Suprapubic skin (tissue), 4 donors: ENCODE measurements around the gene IL3RA. TPM values are rescaled to one million over a fixed set of nuclear protein-coding genes. Genes with fewer than 3 reads are reported as not detected.
"Not testable (repeated sequence)": the region's sequence is repeated elsewhere in the genome, so short reads cannot be mapped to it uniquely, and the experiment has no call there.

Experiments used
- DNase-seq, 2 donors: peaks; one replicate each; pipeline ENCODE4 v3.0.0-alpha.2; 2019; ENCODE audit warnings: low spot score in 2 of 2
- H3K27ac ChIP-seq: fragments of 200-600 bp; sonication (generic); one replicate; pipeline ENCODE4 v1.5.1; 2019
- H3K27me3 ChIP-seq: fragments of 200-600 bp; sonication (generic); one replicate; pipeline ENCODE4 v1.5.1; 2019
- H3K36me3 ChIP-seq: fragments of 200-600 bp; sonication (generic); one replicate; pipeline ENCODE4 v1.5.1; 2019
- H3K4me1 ChIP-seq: fragments of 200-600 bp; sonication (generic); one replicate; pipeline ENCODE4 v1.5.1; 2019
- H3K4me3 ChIP-seq: fragments of 200-600 bp; sonication (generic); one replicate; pipeline ENCODE4 v1.5.1; 2019; ENCODE audit warnings: mild to moderate bottlenecking
- H3K9me3 ChIP-seq: fragments of 200-600 bp; sonication (generic); one replicate; pipeline ENCODE4 v1.5.1; 2019
- CTCF ChIP-seq, 2 donors: fragments of 200-600 bp in 1 of 2; fragments of 450-650 bp in 1 of 2; sonication (generic) in 1 of 2; IDR thresholded peaks; one replicate each; pipeline ENCODE4 v1.5.1; 2016 to 2019; ENCODE audit warnings: antibody characterized with exemption in 2 of 2, mild to moderate bottlenecking in 1 of 2, moderate library complexity in 1 of 2
- EP300 ChIP-seq: sonication (generic); formaldehyde crosslinking; IDR thresholded peaks from one replicate; pipeline ENCODE4 v1.6.1; 2017; ENCODE audit warnings: antibody characterized with exemption
- POLR2A ChIP-seq, 2 donors: fragments of 450-650 bp; IDR thresholded peaks; one replicate each; pipeline ENCODE4 v1.6.1; 2017; ENCODE audit warnings: antibody characterized with exemption in 2 of 2, mild to moderate bottlenecking in 2 of 2, moderate library complexity in 2 of 2
- POLR2AphosphoS5 ChIP-seq, 3 donors: sonication (generic); formaldehyde crosslinking; IDR thresholded peaks; one replicate each; pipeline ENCODE4 v1.6.1; 2017; ENCODE audit warnings: antibody characterized with exemption in 3 of 3
- WGBS: methylation state at CpG from one replicate; pipeline ENCODE4 v1.1.5; 2018; 5-methylcytosine and 5-hydroxymethylcytosine counted together
- total RNA-seq, 4 donors: library from RNA; depleted of rRNA; stranded (reverse); fragments of >200 nt; gene quantifications; one replicate each; pipeline ENCODE4 v1.1.0, GENCODE V29; 2016

Gene IL3RA
- total RNA-seq, 4 donors from 2014 or later = 2.2 to 9.0 (median 3.4) TPM

GRCh38 chrX:1322393-1322792 is 14.2 kb upstream of the IL3RA start:
- 86% methylated on average over 9 of the region's 9 CpGs for WGBS

GRCh38 chrX:1323315-1323714 is 13.3 kb upstream of the IL3RA start:
- WGBS = 10% methylated on average over 9 of the region's 10 CpGs
- Histone ChIP-seq H3K36me3 (no peaks in the 10 kb centered on the region), H3K4me1 (no peaks in the 10 kb centered on the region), H3K27ac (no peak overlapping the region), H3K4me3 (no peak overlapping the region), H3K27me3 (peaks cover 3% of the 10 kb centered on the region), H3K9me3 (no peaks in the 10 kb centered on the region)
- TF ChIP-seq EP300 = no peak
- TF ChIP-seq CTCF (IDR thresholded peaks at IDR 0.05) = peak in 1 of 2 donors; percentile 18
- TF ChIP-seq POLR2A (IDR thresholded peaks at IDR 0.05) = no peak
- DNase-seq = no peak

More at GRCh38 chrX:1322393-1322792, 14.2 kb upstream of the IL3RA start:
- no peaks in the 10 kb centered on the region for H3K9me3 ChIP-seq
- H3K27me3 ChIP-seq = no peaks in the 10 kb centered on the region
- no peaks in the 10 kb centered on the region for H3K4me1 ChIP-seq
- DNase-seq = no peak
- no peak overlapping the region for H3K27ac ChIP-seq
- TF ChIP-seq CTCF (IDR thresholded peaks at IDR 0.05) = no peak
- no peak for TF ChIP-seq POLR2A (IDR thresholded peaks at IDR 0.05)
- no peak for TF ChIP-seq EP300
- no peak for TF ChIP-seq POLR2AphosphoS5 (IDR thresholded peaks at IDR 0.05)
- no peaks in the 10 kb centered on the region for H3K36me3 ChIP-seq
- H3K4me3 ChIP-seq = no peak overlapping the region

GRCh38 chrX:1325515-1326116 is 11.0 kb upstream of the IL3RA start:
- no peak overlapping the region for H3K4me3 ChIP-seq
- H3K9me3 ChIP-seq = no peaks in the 10 kb centered on the region
- TF ChIP-seq CTCF (IDR thresholded peaks at IDR 0.05) (no peak), EP300 (no peak), POLR2AphosphoS5 (IDR thresholded peaks at IDR 0.05) (no peak), POLR2A (IDR thresholded peaks at IDR 0.05) (no peak)
- peaks cover 3% of the 10 kb centered on the region for H3K27me3 ChIP-seq
- 68% methylated on average over 17 of the region's 20 CpGs for WGBS
- no peak for DNase-seq
- no peak overlapping the region for H3K27ac ChIP-seq
- no peaks in the 10 kb centered on the region for H3K36me3 ChIP-seq
- H3K4me1 ChIP-seq = no peaks in the 10 kb centered on the region

- H3K27me3 ChIP-seq = peaks cover 3% of the 10 kb centered on the region
- H3K9me3 ChIP-seq = no peaks in the 10 kb centered on the region
- TF ChIP-seq CTCF (IDR thresholded peaks at IDR 0.05) = no peak
- no peak for TF ChIP-seq EP300
- no peak for TF ChIP-seq POLR2A (IDR thresholded peaks at IDR 0.05)
- no peak for TF ChIP-seq POLR2AphosphoS5 (IDR thresholded peaks at IDR 0.05)
- no peak overlapping the region for H3K4me3 ChIP-seq
- H3K4me1 ChIP-seq = no peaks in the 10 kb centered on the region
- H3K36me3 ChIP-seq = no peaks in the 10 kb centered on the region
- WGBS = 45% methylated on average over 12 of the region's 18 CpGs
- no peak overlapping the region for H3K27ac ChIP-seq
- DNase-seq = no peak
These were observed 8.8 kb upstream of the IL3RA start for GRCh38 chrX:1327651-1328304.

- no peak overlapping the region for H3K4me3 ChIP-seq
- H3K36me3 ChIP-seq = no peaks in the 10 kb centered on the region
- no peak overlapping the region for H3K27ac ChIP-seq
- TF ChIP-seq EP300 (no peak), POLR2A (IDR thresholded peaks at IDR 0.05) (no peak), CTCF (IDR thresholded peaks at IDR 0.05) (no peak), POLR2AphosphoS5 (IDR thresholded peaks at IDR 0.05) (no peak)
- DNase-seq = no peak
- H3K9me3 ChIP-seq = no peaks in the 10 kb centered on the region
- peaks cover 5% of the 10 kb centered on the region for H3K4me1 ChIP-seq
- H3K27me3 ChIP-seq = peaks cover 3% of the 10 kb centered on the region
- 68% methylated on average over 12 of the region's 12 CpGs for WGBS
These were observed 6.0 kb upstream of the IL3RA start for GRCh38 chrX:1330605-1331004.

GRCh38 chrX:1332433-1332832 is 4.2 kb upstream of the IL3RA start:
- not testable (repeated sequence) for DNase-seq, H3K27me3 ChIP-seq, H3K4me3 ChIP-seq, H3K27ac ChIP-seq, H3K9me3 ChIP-seq, H3K36me3 ChIP-seq
- 83% methylated on average over 4 of the region's 4 CpGs for WGBS
- H3K4me1 ChIP-seq = peaks cover 13% of the 10 kb centered on the region
